GM13977 (cell line): Measurements from ENCODE around the gene SCAPER.

Source experiments
- DNase-seq: peaks from one replicate; pipeline ENCODE4 v3.0.0; 2012; ENCODE audit warnings: low spot score
- in situ Hi-C: fragments of 300-500 bp; cut with MboI; formaldehyde crosslinking; loops from one replicate; pipeline ENCODE4 v1.12.0; 2022; ENCODE audit warnings: low sequenced_read_pairs, low pct_unique_long_range_greater_than_20kb, mixed read lengths, inconsistent platforms; ENCODE audit not compliant: unreplicated experiment
- TF ChIP-seq, protein P1 (sequence below): IDR thresholded peaks from 2 replicates; pipeline ENCODE4 v1.5.1; 2012; ENCODE audit warnings: mild to moderate bottlenecking, control low read depth; ENCODE audit not compliant: insufficient read depth; ENCODE audit errors: extremely low read depth, missing control alignments

SCAPER gene

DNA sequence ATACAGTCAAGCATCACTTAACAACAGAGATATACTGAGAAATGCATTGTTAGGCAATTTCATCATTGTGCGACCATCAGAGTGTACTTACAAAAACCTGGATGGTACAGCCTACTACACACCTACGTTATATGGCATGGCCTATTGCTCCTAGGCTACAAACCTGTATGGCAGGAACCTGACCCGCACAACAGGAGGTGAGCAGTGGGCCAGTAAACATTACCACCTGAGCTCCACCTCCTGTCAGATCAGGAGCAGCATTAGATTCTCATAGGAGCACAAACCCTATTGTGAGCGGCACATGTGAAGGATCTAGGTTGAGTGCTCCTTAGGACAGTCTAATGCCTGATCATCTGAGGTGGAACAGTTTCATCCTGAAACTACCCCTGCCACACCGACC, 89.7 kb downstream of the SCAPER start:
- in situ Hi-C loops: no loop called here
- DNase-seq: no peak
- TF ChIP-seq, protein P1, sequence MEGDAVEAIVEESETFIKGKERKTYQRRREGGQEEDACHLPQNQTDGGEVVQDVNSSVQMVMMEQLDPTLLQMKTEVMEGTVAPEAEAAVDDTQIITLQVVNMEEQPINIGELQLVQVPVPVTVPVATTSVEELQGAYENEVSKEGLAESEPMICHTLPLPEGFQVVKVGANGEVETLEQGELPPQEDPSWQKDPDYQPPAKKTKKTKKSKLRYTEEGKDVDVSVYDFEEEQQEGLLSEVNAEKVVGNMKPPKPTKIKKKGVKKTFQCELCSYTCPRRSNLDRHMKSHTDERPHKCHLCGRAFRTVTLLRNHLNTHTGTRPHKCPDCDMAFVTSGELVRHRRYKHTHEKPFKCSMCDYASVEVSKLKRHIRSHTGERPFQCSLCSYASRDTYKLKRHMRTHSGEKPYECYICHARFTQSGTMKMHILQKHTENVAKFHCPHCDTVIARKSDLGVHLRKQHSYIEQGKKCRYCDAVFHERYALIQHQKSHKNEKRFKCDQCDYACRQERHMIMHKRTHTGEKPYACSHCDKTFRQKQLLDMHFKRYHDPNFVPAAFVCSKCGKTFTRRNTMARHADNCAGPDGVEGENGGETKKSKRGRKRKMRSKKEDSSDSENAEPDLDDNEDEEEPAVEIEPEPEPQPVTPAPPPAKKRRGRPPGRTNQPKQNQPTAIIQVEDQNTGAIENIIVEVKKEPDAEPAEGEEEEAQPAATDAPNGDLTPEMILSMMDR: no peak

DNA sequence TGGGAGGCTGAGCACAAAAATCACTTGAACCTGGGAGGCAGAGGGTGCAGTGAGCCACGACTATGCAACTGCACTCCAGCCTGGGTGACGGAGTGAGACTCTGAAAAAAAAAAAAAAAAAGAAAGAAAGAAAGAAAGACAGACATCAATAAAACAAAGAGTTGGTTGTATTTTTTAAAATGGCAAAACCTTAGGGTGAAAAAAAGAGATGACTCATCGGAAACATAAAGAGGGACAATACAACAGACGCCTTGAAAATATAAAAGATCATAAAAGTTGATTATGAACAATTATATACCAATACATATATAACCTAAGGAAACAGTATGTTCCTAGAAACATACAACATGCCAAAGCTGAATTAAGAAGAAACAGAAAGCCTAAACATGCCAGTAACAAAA, 92.8 kb downstream of the SCAPER start:
- in situ Hi-C loops: no loop called here
- DNase-seq: no peak
- TF ChIP-seq, protein P1: no peak

DNA sequence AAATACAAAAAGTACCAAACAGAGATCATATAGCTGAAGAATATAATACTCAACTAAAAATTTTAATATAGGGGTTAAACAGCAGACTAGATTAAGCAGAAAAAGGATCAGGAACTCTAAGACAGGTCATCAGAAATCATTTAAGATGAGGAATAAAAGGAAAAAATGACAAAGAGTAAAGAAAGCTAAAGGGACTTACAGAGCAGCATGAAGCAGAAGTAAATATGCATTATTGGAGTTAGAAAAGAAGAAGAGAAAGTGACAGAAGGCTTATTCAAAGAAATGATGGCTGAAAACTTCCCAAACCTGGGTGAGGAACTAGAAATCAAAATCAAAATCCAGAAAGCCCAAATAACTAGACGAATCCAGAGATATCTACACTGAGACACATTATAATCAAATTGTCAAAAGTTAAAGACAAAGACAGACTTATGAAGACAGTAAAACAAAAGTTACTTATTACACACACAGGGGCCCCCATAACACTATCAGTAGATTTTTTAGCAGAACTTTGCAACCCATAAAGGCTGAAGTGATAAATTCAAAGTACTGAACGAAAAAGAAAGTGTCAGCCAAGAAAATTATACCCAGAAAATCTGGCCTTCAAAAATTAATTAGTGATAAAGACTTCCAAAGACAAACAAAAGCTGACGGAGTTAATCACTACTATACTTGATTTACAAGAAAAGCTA, 95.6 kb downstream of the SCAPER start:
- no peak for DNase-seq
- TF ChIP-seq, protein P1: no peak
- in situ Hi-C loops: no loop called here

DNA sequence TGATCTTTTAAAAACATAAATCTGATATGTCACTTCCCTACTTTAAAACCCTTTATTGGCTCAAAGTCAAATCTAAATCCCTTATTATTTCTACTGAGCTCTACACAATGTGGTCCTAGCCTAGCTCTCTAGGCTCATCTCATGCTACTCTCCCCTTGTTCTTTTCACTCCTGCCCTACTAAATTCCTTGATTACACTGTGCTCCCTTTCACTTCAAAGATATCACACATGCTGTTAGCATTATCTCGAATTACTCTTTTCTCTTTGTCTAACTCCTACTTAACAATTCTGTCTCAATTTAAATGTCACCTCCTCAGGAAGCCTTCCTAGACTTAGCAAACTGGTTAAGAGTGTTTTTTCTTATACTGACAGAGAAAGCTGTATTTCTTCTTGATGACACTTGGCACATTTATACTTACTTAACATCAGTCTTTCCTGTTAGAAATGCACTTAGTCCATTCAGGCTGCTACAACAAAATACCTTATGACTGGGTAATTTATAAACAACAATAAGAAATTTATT, 102.0 kb downstream of the SCAPER start:
- TF ChIP-seq, protein P1: no peak
- in situ Hi-C loops: no loop called here
- no peak for DNase-seq

DNA sequence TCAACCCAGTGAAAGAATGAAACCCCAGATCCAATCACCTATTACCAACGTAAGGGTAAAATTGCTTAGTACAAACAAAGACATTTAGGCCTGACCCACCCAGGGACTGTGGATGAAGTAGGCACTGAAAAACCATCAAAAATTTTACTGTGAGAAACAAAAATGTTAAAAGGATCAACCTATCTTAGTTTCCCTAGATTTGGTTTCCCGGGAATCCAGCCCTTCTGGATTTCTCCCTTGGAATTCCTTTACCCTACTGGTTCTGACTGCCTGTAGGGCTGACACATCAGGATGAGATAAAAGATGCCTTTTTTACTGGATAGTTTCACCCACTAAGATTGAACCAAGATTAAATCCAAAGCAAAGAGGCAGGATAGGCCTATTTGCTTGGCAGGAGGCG, 102.7 kb downstream of the SCAPER start:
- in situ Hi-C loops: no loop called here
- TF ChIP-seq, protein P1: no peak
- no peak for DNase-seq

DNA sequence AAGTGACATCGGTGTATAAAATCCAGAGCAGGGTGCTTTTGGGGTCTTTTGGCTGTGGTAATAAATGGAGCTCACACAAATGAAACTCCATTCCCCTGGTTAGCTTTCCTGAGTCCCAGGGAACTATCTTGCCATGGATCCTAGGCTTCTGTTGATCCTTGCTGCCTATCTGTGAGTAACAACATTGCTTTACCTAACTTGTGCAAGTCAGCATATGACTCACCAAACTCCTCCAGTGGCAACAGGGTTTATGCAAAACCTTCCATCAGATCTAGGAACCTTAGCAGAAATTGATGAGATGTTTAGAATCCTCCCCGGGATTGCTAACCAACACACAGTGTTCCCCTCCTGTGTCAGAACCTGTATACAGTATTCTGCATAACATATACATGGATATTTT, 105.4 kb downstream of the SCAPER start:
- DNase-seq: no peak
- TF ChIP-seq, protein P1: no peak
- in situ Hi-C loops: no loop called here
